Left forelimb (tissue), 1 donor: ENCODE results near the gene FXR2.

ENCODE experiments used
- DNase-seq: peaks from one replicate; pipeline ENCODE4 v3.0.0-alpha.2; 2018; ENCODE audit warnings: low spot score

The FXR2 gene

DNA sequence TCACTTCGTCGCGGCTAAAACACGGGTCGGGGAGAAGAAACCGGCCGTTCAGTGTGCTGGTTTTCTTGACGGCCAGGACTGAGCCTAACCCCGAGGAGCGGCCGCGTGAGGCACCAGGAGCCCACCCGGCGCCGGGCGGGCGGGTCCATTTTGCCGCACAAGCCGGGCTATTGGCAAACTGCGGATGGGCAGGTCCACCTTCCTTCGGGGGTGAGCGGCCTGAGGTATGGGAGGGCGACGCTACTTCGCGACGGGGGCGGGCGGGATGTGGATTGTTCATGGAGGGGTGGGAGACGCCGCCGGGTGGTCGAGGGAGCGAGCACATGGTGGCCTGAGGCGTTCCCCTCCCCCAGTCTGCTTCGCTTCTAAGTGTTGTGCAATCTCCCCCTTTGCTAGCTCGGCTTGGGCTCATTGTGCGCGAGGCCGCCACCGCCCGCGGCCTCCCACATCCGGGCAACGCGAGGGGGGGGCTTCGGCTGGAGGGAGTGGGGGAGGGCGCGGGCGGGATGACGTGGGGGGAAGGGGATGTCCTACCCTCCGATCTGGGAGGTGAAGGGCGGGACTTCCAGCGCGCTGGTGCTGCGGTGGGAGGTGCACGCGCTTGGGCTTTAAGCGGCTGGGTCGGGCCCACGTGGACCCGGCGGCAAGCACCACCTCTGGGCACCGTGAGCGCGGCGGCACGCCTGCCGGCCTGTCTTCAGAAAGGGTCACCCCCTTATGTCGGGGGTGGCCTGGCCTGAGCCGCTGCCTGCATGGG is 41.2 kb downstream of the FXR2 start:
- peak; percentile 94 for DNase-seq

DNA sequence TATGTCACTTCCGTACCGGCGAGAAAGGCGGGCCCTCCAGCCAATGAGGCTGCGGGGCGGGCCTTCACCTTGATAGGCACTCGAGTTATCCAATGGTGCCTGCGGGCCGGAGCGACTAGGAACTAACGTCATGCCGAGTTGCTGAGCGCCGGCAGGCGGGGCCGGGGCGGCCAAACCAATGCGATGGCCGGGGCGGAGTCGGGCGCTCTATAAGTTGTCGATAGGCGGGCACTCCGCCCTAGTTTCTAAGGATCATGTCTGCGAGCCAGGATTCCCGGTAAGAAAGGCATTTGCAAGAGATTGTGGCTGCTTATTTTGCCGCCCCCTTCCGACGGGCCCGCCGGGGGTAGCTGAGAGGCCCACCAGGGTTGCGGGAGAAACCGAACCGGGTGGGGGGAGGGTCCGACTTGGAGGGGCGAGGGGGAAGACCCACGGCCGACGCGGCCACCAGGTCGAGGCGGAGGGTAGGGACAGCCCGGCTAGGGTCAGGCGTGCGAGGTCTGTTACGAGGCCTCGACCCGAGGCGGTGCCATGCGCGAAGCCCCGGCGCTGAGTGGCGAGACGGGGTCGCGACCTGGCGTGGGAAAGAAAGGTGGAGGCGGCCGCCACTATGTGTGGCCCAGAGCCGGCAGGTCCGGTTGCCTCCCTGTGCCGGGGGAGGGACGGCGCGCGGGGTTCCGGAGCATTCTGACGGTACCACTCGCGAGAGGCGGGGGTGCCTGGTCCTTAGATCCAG is 41.9 kb downstream of the FXR2 start:
- peak; percentile 100 for DNase-seq

DNA sequence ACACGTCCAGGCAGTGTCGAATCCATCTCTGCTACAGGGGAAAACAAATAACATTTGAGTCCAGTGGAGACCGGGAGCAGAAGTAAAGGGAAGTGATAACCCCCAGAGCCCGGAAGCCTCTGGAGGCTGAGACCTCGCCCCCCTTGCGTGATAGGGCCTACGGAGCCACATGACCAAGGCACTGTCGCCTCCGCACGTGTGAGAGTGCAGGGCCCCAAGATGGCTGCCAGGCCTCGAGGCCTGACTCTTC is 42.4 kb downstream of the FXR2 start:
- no peak for DNase-seq

DNA sequence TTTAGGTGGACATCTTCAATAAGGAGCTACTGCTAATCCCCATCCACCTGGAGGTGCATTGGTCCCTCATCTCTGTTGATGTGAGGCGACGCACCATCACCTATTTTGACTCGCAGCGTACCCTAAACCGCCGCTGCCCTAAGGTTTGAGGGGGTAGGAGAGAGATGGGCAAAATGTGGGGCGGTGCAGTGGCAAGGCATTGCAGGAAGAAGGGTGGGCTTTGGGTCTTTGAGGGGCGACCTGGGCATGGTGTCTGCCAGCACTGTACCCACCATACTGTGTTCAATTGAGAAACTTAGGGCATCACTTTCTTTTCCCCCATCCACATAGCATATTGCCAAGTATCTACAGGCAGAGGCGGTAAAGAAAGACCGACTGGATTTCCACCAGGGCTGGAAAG is 44.3 kb downstream of the FXR2 start:
- DNase-seq = no peak

DNA sequence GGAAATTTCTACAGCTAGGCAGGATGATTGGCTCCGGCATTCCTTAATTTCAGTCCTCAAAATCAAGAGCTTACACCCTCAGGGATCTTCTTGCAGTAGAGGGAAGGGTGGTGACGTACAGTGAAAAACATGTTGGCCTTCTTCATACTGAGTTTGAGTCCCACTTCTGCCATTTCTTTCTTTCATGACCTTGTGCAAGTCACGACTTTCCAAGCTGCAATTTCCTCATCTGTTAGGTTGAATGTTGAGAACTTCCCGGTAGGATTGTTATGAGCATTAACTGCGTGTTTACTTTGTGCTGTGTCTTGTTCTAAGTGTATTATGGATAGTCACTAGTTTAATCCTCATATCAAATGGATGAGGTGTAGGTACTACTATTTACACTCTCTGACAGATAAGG is 45.1 kb downstream of the FXR2 start:
- DNase-seq = no peak

DNA sequence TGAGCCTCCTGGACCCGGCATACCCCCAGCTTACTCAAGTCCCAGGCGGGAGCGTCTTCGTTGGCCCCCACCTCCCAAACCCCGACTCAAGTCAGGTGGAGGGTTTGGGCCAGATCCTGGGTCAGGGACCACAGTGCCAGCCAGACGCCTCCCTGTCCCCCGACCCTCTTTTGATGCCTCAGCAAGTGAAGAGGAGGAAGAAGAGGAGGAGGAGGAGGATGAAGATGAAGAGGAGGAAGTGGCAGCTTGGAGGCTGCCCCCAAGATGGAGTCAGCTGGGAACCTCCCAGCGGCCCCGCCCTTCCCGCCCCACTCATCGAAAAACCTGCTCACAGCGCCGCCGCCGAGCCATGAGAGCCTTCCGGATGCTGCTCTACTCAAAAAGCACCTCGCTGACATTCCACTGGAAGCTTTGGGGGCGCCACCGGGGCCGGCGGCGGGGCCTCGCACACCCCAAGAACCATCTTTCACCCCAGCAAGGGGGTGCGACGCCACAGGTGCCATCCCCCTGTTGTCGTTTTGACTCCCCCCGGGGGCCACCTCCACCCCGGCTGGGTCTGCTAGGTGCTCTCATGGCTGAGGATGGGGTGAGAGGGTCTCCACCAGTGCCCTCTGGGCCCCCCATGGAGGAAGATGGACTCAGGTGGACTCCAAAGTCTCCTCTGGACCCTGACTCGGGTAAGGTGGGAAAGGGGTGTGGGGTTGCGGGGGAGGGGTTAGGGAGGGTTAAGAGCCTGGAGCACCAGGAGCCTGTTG is 51.4 kb downstream of the FXR2 start:
- DNase-seq = no peak

DNA sequence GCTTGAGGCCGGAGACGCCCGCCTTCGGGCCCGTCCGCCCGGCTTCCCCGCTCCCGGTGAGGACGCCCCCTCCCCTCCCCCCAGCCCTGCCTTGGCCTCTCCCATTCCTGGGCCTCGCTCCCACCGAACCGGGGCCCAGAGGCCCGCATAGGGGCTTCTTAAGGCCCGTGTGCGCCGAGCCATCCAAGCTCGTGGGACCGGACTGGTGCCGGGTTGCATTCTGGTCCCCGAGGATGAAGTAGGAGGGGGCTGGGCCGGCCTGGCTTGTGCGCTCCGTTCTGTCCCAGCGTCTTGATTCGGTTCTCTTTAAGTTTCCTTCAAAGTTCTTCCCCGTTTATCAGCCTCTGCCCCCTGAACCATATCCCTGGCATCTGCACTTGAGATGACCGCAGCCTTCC is 52.5 kb downstream of the FXR2 start:
- no peak for DNase-seq

DNA sequence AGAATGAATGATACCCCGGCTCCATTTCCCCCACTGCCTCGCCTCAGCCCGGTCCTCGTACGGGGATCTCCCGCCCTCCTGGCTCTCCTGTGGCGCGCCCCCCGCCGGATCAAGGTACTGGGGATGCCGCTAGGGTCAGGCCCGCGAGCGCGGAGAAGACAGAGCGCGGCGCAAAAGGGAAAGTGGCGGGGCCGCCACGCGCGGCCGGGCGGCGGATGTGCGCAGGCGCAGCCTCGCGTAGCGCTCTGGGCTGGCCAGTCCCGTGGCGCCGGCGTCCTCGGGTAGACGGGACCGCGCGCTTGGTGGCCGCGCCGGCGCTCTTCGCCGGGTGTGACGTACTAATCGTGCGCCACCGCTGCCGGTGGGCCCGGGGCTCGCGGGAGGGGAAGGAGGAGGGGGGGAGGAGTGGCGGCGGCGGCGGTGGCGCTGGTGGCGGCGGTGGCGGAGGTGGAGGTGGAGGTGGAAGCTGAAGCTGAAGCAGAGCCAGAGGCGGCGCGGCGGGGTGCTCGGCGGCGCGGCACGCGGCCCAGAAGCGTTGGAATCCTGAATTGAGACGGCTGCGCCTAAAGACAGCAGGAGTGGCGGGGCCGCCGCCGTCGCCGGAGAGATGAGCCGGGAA is 53.0 kb downstream of the FXR2 start, which contains the start of gene SENP3:
Gene SENP3 (plus strand): TSS at position 331 of the 619 bp plus-strand sequence. CDS start 1,158 bp downstream, outside the sequence.
- DNase-seq = peak; percentile 94

DNA sequence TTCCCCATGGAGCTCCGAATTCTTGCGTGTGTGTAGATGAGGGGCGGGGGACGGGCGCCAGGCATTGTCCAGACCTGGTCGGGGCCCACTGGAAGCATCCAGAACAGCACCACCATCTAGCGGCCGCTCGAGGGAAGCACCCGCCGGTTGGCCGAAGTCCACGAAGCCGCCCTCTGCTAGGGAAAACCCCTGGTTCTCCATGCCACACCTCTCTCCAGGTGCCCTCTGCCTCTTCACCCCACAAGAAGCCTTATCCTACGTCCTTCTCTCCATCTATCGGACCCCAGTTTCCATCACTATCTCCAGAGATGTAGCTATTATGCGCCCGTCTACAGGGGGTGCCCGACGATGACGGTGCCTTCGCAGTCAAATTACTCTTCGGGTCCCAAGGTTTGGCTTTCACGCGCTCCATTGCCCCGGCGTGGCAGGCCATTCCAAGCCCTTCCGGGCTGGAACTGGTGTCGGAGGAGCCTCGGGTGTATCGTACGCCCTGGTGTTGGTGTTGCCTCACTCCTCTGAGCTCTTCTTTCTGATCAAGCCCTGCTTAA is 53.6 kb downstream of the FXR2 start:
- DNase-seq = peak; percentile 92

DNA sequence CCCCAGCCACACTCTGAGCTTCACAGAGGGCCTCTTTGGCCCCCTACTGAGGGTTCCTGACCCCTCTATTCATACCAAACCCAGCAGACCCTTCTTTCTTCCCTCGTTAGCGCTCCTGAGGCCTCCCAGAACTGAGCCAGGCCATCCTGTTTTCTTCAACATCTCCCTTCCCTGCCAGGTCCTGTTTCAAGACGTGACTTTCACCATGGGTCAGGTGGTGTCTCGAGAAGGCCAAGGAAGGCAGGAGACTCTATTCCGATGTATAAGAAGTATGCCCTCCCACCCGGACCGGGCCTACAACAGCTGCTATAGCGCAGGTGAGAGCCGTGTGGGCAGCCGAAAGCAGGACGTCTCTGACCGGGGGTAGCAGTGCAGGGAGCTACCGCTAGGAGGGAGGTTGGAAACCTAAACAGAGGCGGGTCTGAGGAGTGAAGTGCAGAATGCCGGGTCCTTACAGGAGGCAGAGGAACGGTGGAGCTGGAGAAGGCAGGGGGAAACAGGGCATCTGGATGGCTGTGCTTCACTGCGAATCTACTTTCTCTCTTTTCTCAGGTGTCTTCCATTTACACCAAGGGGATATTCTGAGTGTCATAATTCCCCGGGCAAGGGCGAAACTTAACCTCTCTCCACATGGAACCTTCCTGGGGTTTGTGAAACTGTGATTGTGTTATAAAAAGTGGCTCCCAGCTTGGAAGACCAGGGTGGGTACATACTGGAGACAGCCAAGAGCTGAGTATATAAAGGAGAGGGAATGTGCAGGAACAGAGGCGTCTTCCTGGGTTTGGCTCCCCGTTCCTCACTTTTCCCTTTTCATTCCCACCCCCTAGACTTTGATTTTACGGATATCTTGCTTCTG is 54.3 kb downstream of the FXR2 start:
- no peak for DNase-seq

DNA sequence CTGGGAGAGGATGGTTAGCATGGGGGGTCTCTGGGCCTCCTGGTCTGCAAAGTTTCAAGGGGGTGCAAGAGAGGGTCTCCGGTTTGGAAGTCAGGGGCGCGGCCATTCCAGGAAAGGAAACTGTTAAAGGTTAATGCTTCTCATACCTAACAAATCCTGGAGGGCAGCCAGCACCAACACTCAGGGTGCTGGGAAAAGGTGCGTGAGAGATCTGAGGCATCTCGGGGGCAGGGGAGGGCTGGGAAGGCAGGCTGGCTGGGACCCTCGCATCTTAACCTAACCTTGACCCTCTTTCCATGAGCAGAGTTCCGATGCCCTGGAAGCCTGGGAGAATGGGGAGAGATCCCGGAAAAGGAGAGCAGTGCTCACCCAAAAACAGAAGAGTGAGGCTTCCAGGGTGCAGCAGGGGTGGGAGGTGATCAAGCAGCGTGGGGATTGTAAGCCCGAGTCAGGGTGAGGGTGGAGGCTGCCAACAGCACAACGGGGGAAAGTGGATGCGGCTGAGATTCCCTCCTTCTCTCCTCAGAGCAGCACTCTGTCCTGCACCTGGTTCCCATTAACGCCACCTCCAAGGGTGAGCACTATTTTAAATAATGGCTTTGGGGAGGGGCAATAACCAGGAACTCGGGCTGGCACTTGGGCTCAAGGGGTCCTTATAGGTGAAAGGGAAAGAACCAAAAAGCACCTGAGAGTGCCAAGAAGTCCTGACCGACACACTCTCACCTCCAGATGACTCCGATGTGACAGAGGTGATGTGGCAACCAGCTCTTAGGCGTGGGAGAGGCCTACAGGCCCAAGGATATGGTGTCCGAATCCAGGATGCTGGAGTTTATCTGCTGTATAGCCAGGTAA is 55.2 kb downstream of the FXR2 start:
- DNase-seq = no peak

DNA sequence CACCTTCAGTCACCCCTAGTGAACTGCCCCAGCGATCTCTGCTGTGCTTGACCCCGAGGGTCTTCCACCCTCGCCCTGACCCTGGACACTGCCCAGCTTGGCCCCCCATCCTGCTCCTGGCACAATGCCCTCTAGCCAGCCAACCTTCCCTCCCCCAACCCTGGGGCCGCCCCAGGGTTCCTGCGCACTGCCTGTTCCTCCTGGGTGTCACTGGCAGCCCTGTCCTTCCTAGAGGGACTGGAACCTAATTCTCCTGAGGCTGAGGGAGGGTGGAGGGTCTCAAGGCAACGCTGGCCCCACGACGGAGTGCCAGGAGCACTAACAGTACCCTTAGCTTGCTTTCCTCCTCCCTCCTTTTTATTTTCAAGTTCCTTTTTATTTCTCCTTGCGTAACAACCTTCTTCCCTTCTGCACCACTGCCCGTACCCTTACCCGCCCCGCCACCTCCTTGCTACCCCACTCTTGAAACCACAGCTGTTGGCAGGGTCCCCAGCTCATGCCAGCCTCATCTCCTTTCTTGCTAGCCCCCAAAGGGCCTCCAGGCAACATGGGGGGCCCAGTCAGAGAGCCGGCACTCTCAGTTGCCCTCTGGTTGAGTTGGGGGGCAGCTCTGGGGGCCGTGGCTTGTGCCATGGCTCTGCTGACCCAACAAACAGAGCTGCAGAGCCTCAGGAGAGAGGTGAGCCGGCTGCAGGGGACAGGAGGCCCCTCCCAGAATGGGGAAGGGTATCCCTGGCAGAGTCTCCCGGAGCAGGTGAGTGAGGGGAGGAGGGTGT is 56.0 kb downstream of the FXR2 start, which contains the start of gene TNFSF13:
Gene TNFSF13 (plus strand): TSS at position 207 of the 776 bp plus-strand sequence. CDS start 290 bp downstream, at position 497.
- DNase-seq = no peak

DNA sequence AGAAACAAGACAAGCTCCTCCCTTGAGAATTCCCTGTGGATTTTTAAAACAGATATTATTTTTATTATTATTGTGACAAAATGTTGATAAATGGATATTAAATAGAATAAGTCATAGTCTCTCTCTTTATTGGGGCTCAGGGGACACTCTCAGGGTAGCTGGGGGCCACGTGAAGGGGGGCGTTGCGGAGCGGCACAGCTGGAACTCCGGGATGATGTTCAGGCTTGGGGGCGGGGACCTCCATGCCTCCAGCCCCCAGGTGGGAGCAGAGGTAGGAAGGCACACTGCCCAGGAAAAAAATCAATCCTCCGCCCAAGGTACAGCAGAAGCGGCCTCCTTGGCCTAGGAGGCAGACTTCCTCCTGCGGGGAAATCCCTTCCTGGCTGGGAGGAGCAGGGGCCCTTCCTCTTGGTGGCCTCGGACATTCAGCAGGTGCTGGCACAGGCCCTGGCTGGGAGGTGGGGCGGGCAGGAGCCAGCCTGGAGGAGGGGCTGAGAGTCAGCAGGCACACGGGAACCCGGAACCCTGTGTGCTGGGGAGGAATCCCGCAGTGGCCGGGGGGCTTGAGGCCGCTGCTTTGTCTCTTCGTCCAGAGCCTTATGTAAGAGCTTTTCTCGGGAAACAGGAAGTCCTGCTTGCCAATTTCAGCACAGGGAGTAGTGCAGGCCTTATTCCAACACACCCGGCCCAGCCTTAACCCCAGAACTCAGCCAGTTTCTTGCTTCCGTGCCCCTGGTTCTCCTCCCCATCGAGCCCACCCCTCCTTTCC is 56.7 kb downstream of the FXR2 start:
- peak; percentile 89 for DNase-seq

DNA sequence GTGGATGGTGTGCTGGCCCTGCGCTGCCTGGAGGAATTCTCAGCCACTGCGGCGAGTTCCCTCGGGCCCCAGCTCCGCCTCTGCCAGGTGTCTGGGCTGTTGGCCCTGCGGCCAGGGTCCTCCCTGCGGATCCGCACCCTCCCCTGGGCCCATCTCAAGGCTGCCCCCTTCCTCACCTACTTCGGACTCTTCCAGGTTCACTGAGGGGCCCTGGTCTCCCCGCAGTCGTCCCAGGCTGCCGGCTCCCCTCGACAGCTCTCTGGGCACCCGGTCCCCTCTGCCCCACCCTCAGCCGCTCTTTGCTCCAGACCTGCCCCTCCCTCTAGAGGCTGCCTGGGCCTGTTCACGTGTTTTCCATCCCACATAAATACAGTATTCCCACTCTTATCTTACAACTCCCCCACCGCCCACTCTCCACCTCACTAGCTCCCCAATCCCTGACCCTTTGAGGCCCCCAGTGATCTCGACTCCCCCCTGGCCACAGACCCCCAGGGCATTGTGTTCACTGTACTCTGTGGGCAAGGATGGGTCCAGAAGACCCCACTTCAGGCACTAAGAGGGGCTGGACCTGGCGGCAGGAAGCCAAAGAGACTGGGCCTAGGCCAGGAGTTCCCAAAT is 57.4 kb downstream of the FXR2 start:
- no peak for DNase-seq

DNA sequence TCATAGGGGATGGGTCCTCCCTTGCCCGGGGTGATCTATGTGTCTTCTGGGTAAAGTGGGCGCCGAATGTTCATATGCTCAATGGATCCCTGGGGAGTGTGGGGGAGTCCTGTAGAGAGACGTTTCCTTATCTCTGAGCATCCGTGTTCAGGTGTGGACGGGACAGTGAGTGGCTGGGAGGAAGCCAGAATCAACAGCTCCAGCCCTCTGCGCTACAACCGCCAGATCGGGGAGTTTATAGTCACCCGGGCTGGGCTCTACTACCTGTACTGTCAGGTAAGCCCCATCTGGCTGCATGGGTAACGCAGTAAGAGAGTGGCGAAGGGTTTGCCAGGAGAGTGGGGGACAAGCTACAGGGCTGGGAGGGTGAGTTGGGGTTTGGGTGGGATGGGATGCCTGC is 58.1 kb downstream of the FXR2 start:
- DNase-seq = no peak

DNA sequence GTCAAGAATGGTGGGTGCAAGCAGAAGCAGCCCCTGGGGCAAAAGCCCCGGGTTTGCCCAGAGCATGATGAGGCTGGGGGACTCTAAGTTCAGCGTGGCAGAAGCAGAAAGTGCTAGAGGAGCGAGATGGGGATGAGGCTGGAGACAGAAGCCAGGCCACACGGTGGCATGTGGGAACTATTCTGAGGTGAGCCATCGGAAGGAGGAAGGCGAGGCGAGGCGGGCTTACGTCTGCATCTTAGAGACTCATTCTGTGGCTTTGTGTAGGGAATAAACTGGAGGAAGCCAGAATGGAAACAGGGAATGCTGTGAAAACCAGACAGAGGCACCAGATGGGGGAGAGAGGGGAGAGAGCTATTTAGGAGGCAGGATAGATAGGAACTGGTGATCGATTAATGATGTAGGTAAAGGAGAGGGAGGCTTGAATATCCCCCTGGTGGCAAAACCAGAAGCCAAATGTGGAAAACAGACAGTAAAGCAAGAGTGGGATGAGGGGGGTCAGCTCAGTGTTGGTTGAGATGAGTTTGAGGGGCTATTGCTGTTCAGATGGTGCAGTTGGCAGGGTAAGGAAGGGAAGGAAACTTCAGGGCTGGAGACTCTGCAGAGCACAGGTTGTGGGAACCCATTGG is 59.3 kb downstream of the FXR2 start:
- no peak for DNase-seq

DNA sequence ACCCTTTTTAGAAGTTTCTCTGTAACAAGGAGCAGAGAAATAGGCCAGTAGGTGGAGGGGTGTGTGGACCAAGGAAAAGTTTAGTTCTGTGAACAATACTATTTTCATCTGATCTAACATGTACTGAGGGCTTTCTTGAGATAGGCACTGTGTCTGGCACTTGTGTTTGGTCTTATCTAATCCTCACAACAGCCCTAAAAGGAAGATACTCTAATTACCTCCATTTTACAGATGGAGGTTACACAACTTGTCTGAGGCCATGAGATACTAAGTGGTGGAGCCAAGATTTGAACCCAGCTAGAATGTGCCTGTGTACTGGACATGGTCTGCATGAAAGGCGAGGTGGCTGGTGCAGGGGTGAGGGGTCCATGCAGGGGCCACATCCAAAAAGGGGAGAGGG is 61.3 kb downstream of the FXR2 start:
- no peak for DNase-seq

DNA sequence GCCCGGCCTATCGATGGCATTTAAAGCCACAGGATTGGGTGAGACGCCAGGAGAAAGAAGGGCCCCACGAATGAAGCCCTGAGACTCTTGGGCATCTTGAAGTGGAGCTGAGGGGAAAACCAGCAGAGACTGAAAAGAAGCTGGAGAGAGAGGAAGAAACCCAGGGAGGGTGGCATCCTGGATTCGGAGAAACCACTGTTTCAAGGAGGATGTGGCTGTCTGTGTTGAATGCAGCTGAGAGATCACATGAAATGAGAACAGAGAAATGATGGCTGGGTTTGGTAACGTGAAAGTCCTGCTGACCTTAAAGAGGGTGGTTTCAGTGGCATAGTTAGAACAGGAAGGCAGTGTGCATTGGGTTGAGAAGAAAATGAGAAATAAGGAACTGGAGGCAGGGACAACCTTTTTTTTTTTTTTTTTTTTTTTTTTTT is 62.1 kb downstream of the FXR2 start:
- DNase-seq = no peak
